SK-N-SH (cell line): Measurements from ENCODE around the gene CPVL. TPM values are rescaled to one million over a fixed set of nuclear protein-coding genes. Genes with fewer than 3 reads are reported as not detected.
A peak's percentile ranks its signal among the peaks of the same experiment; 100 is the strongest.

Experiments used
- CTCF ChIA-PET: fragments of 300-600, 350-600 bp; formaldehyde crosslinking; extraction: SDS; loops from one replicate; lab custom pipeline; 2021; lab: Yijun Ruan, JAX
- POLR2A ChIA-PET: fragments of 350-600 bp; sonication (Branson Sonifier 250); formaldehyde crosslinking; extraction: SDS; loops from one replicate; lab custom pipeline; 2020; ENCODE audit warnings: antibody characterized with exemption, inconsistent platforms; lab: Yijun Ruan, JAX
- DNase-seq: peaks from one replicate; pipeline ENCODE4 v3.0.0; 2012
- H2AFZ ChIP-seq: fragments of 200-600 bp; sonication (generic); 2 replicates; pipeline ENCODE4 v1.8.1; 2016; ENCODE audit warnings: antibody characterized with exemption, mild to moderate bottlenecking, low read depth
- H3F3A ChIP-seq: fragments of 200-600 bp; sonication (generic); replicated peaks from 2 replicates; pipeline ENCODE3; 2016; ENCODE audit warnings: antibody characterized with exemption, mild to moderate bottlenecking; ENCODE audit not compliant: insufficient read depth
- H3K27ac ChIP-seq, 2 experiments: fragments of 200-500 bp in 1 of 2; fragments of 200-600 bp in 1 of 2; sonication (Bioruptor generic) in 1 of 2; sonication (generic), shearing (Covaris generic) in 1 of 2; 2 replicates each; pipeline versions ENCODE4 v1.5.1 to v1.6.1; 2014 to 2016; ENCODE audit warnings: low read depth in 2 of 2, inconsistent platforms in 1 of 2, low read length in 1 of 2, mild to moderate bottlenecking in 1 of 2, mixed read lengths in 1 of 2
- H3K27me3 ChIP-seq: fragments of 200-600 bp; sonication (generic), shearing (Covaris generic); 2 replicates; pipeline ENCODE4 v1.6.1; 2016; ENCODE audit warnings: mixed run types; ENCODE audit not compliant: insufficient read depth
- H3K36me3 ChIP-seq, 2 experiments: fragments of 200-500 bp in 1 of 2; fragments of 200-600 bp in 1 of 2; sonication (Bioruptor generic) in 1 of 2; sonication (generic) in 1 of 2; replicated peaks in 1 of 2; 2 replicates each; pipeline versions ENCODE3 to v1.5.1; 2014 to 2016; ENCODE audit warnings: low read length in 1 of 2, mild to moderate bottlenecking in 1 of 2; ENCODE audit not compliant: insufficient read depth in 2 of 2, control insufficient read depth in 1 of 2
- H3K4me1 ChIP-seq, 2 experiments: fragments of 200-500 bp in 1 of 2; fragments of 200-600 bp in 1 of 2; sonication (Bioruptor generic) in 1 of 2; sonication (generic), shearing (Covaris generic) in 1 of 2; 2 replicates each; pipeline versions ENCODE4 v1.5.1 to v1.6.1; 2014 to 2016; ENCODE audit warnings: low read depth in 1 of 2, low read length in 1 of 2, mixed run types in 1 of 2; ENCODE audit not compliant: insufficient read depth in 2 of 2, control insufficient read depth in 1 of 2
- H3K4me2 ChIP-seq: fragments of 200-600 bp; sonication (generic), shearing (Covaris generic); 2 replicates; pipeline ENCODE4 v1.6.1; 2017; ENCODE audit warnings: mixed run types
- H3K4me3 ChIP-seq, 2 experiments: fragments of 200-500 bp in 1 of 2; fragments of 200-600 bp in 1 of 2; sonication (Bioruptor generic) in 1 of 2; sonication (generic), shearing (Covaris generic) in 1 of 2; 2 replicates each; pipeline versions ENCODE4 v1.5.1 to v1.8.1; 2014 to 2016; ENCODE audit warnings: low read depth in 2 of 2, inconsistent platforms in 1 of 2, low read length in 1 of 2, mild to moderate bottlenecking in 1 of 2, mixed read lengths in 1 of 2, moderate library complexity in 1 of 2
- H3K79me2 ChIP-seq: fragments of 200-600 bp; sonication (generic); 2 replicates; pipeline ENCODE4 v1.8.1; 2017; ENCODE audit warnings: mild to moderate bottlenecking; ENCODE audit not compliant: insufficient read depth
- H3K9ac ChIP-seq: fragments of 200-600 bp; sonication (generic); 2 replicates; pipeline ENCODE4 v1.6.1; 2017; ENCODE audit warnings: mixed run types
- H3K9me2 ChIP-seq: fragments of 200-600 bp; sonication (generic); 2 replicates; pipeline ENCODE4 v1.6.1; 2017; ENCODE audit warnings: mixed run types
- H3K9me3 ChIP-seq: fragments of 200-600 bp; sonication (generic); 2 replicates; pipeline ENCODE4 v1.6.1; 2017; ENCODE audit warnings: mixed run types, mild to moderate bottlenecking, moderate library complexity
- H4K20me1 ChIP-seq: fragments of 200-600 bp; sonication (generic); 2 replicates; pipeline ENCODE4 v1.6.1; 2017; ENCODE audit warnings: mild to moderate bottlenecking, mixed run types; ENCODE audit not compliant: insufficient read depth
- CHD2 ChIP-seq: fragments of 150-350 bp; IDR thresholded peaks from 2 replicates; pipeline ENCODE4 v1.6.1; 2018; ENCODE audit warnings: low read length; ENCODE audit not compliant: partially characterized antibody
- EZH2phosphoT487 ChIP-seq: fragments of 200-600 bp; sonication (generic); IDR thresholded peaks from 2 replicates; pipeline ENCODE4 v1.6.1; 2017; ENCODE audit warnings: low read depth, mixed run types, mild to moderate bottlenecking, antibody characterized with exemption, moderate library complexity, borderline replicate concordance
- JUND ChIP-seq: IDR thresholded peaks from 2 replicates; pipeline ENCODE4 v1.4.0; 2012
- NFIC ChIP-seq: IDR thresholded peaks from 2 replicates; pipeline ENCODE4 v1.4.0; 2012; ENCODE audit warnings: borderline replicate concordance
- RAD21 ChIP-seq: IDR thresholded peaks from 2 replicates; pipeline ENCODE4 v1.6.1; 2012; ENCODE audit warnings: mild to moderate bottlenecking, low read length
- RFX5 ChIP-seq: IDR thresholded peaks from 2 replicates; pipeline ENCODE4 v1.6.1; 2012; ENCODE audit warnings: mild to moderate bottlenecking, improper control_type of control experiment, low read length
- TAF1 ChIP-seq: IDR thresholded peaks from 2 replicates; pipeline ENCODE4 v1.6.1; 2012; ENCODE audit warnings: low read depth, mild to moderate bottlenecking, low read length, moderate library complexity, borderline replicate concordance
- WGBS: methylation state at CpG from one replicate; pipeline ENCODE4 v1.1.6; 2017; ENCODE audit warnings: low lambda C conversion rate; 5-methylcytosine and 5-hydroxymethylcytosine counted together
- polyA plus RNA-seq, 3 experiments: library from polyadenylated mRNA; depleted of rRNA; stranded (reverse); fragments of >200 nt; gene quantifications; 2 replicates each; pipeline ENCODE4 v1.2.3, GENCODE V29; 2012
- TF ChIP-seq, protein P1 (sequence below): fragments of 150-350 bp; IDR thresholded peaks from 2 replicates; pipeline ENCODE4 v1.6.1; 2016; ENCODE audit warnings: mild to moderate bottlenecking, low read depth, low read length
- TF ChIP-seq, protein P2 (sequence below): IDR thresholded peaks from 2 replicates; pipeline ENCODE4 v1.4.0; 2012; ENCODE audit warnings: low read depth, borderline replicate concordance

CPVL gene
- polyA plus RNA-seq, 1 of the 3 experiments (the other 2 are of a cell fraction), result not detected

GRCh38 chr7:29194594-29195427, 48.5 kb upstream of the CPVL start, which contains the start of gene CHN2:
Gene CHN2 (plus strand): TSS chr7:29194775.
- WGBS, result under 1% methylated on average over 56 of the region's 89 CpGs
- Histone ChIP-seq H3K4me2 (peak within 1 kb of the TSS; percentile 80), H3K27ac (no peak within 1 kb of the TSS; a peak in 1 of 4 replicates), H3K36me3 (no peaks in the 10 kb centered on the region), H3F3A (no peaks in the 10 kb centered on the region), H4K20me1 (no peaks in the 10 kb centered on the region), H3K9me3 (no peaks in the 10 kb centered on the region), H3K9me2 (no peaks in the 10 kb centered on the region), H3K79me2 (no peaks in the 10 kb centered on the region), H3K9ac (no peak within 1 kb of the TSS), H3K27me3 (peaks cover 48% of the 10 kb centered on the region), H3K4me1 (peaks cover 0 to 7% of the 10 kb centered on the region in 2 experiments; a peak in 2 of 4 replicates), H3K4me3 (peak within 1 kb of the TSS; percentile 59 to 61), H2AFZ (peak within 1 kb of the TSS; percentile 56; the same call in 1 of the 2 replicates)
- peak; percentile 90 for DNase-seq
- ChIA-PET CTCF (interaction anchor here (0.7 to 4.4 kb wide), 15 partner anchors 11 to 273 kb away, joined by 3 to 28 read pairs (median 4); no protein-coding TSS in a partner anchor), POLR2A (interaction anchor here (1.2 kb wide), 1 partner anchor 14 kb away, joined by 3 read pairs; no protein-coding TSS in a partner anchor)
- TF ChIP-seq RAD21, result 0 out of 2 replicates have a peak, but pooled peaks have one; percentile 13
- no peak for TF ChIP-seq TAF1
- TF ChIP-seq EZH2phosphoT487, result peak; percentile 26; the same call in 1 of the 2 replicates
- peak; percentile 68 for TF ChIP-seq RFX5
- TF ChIP-seq, protein P1, sequence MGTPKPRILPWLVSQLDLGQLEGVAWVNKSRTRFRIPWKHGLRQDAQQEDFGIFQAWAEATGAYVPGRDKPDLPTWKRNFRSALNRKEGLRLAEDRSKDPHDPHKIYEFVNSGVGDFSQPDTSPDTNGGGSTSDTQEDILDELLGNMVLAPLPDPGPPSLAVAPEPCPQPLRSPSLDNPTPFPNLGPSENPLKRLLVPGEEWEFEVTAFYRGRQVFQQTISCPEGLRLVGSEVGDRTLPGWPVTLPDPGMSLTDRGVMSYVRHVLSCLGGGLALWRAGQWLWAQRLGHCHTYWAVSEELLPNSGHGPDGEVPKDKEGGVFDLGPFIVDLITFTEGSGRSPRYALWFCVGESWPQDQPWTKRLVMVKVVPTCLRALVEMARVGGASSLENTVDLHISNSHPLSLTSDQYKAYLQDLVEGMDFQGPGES, result no peak

DNA sequence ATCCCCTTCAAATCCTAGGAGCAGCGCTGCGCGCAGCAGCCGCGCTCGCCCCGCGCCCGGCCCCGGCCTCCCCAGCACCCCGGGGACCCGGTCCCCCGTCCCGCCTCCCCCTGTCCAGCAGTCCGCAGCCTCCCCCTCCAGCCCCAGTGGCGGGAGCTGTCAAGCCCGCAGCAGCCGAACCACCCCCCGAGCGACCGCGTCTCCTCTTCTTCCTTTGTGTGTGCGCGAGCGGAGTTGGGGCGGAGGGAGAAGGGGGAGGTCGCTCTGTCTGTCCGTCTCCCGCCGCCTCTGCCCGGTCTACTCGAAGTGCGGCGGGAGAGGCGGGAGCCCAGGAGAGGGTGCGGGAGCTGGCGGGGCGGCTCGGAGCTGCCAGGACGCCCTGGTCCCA, 47.9 kb upstream of the CPVL start:
- peaks cover 48% of the 10 kb centered on the region for H3K27me3 ChIP-seq
- H3F3A ChIP-seq, result no peaks in the 10 kb centered on the region
- 10% methylated on average over 31 of the region's 40 CpGs for WGBS
- no peak overlapping the region; the same call in 1 of the 2 replicates for H2AFZ ChIP-seq
- no peaks in the 10 kb centered on the region for H3K79me2 ChIP-seq
- no peaks in the 10 kb centered on the region for H3K36me3 ChIP-seq
- H3K9ac ChIP-seq, result no peak overlapping the region
- H3K4me3 ChIP-seq, result peak overlapping the region; percentile 59 to 61
- H3K4me2 ChIP-seq, result peak overlapping the region; percentile 80
- peaks cover 0 to 9% of the 10 kb centered on the region in 2 experiments; a peak in 2 of 4 replicates for H3K4me1 ChIP-seq
- no peaks in the 10 kb centered on the region for H3K9me3 ChIP-seq
- H4K20me1 ChIP-seq, result no peaks in the 10 kb centered on the region
- H3K9me2 ChIP-seq, result no peaks in the 10 kb centered on the region
- DNase-seq, result no peak
- H3K27ac ChIP-seq, result no peak overlapping the region
- ChIA-PET CTCF (interaction anchor here (0.7 to 4.4 kb wide), 10 partner anchors 43 to 272 kb away, joined by 3 to 28 read pairs (median 4); no protein-coding TSS in a partner anchor), POLR2A (interaction anchor here (1.2 kb wide), 1 partner anchor 13 kb away, joined by 3 read pairs; no protein-coding TSS in a partner anchor)
- TF ChIP-seq JUND, result no peak
- TF ChIP-seq, protein P2, sequence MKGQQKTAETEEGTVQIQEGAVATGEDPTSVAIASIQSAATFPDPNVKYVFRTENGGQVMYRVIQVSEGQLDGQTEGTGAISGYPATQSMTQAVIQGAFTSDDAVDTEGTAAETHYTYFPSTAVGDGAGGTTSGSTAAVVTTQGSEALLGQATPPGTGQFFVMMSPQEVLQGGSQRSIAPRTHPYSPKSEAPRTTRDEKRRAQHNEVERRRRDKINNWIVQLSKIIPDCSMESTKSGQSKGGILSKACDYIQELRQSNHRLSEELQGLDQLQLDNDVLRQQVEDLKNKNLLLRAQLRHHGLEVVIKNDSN, result no peak
- no peak for TF ChIP-seq CHD2
- no peak for TF ChIP-seq NFIC
